OCI-LY3 (cell line): ENCODE results near the gene CDK12.

Experiments used
- EZH2phosphoT487 ChIP-seq: fragments of 200-600 bp; shearing (Covaris generic); IDR thresholded peaks from 2 replicates; pipeline ENCODE4 v1.6.1; 2018; ENCODE audit warnings: antibody characterized with exemption, mixed run types, low read depth
- TF ChIP-seq, protein P1 (sequence below): fragments of 200-600, 300-600 bp; sonication (generic); IDR thresholded peaks from 2 replicates; pipeline ENCODE4 v1.5.1; 2014; ENCODE audit warnings: antibody characterized with exemption, low read length, low read depth

DNA sequence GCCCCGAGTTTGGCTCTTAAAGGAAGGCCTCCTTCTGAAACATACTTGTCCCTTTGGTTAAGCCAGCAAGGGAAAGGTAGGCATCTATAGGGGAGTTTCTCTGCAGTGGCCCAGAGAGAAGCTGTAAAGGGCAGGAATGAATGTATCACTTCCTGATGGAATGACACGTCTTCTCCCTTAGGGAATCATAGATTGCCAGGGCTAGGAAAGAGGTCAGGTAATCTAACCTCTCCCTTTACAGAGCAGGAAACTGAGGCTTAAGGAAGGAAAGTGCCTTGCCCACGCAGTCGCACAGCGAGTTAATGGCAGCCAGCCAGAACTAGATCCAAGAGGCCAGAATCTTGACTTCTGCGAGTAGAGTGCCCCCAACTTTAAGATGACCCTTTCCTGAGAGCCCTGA, 80.4 kb downstream of the CDK12 start:
- TF ChIP-seq, protein P1, sequence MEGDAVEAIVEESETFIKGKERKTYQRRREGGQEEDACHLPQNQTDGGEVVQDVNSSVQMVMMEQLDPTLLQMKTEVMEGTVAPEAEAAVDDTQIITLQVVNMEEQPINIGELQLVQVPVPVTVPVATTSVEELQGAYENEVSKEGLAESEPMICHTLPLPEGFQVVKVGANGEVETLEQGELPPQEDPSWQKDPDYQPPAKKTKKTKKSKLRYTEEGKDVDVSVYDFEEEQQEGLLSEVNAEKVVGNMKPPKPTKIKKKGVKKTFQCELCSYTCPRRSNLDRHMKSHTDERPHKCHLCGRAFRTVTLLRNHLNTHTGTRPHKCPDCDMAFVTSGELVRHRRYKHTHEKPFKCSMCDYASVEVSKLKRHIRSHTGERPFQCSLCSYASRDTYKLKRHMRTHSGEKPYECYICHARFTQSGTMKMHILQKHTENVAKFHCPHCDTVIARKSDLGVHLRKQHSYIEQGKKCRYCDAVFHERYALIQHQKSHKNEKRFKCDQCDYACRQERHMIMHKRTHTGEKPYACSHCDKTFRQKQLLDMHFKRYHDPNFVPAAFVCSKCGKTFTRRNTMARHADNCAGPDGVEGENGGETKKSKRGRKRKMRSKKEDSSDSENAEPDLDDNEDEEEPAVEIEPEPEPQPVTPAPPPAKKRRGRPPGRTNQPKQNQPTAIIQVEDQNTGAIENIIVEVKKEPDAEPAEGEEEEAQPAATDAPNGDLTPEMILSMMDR, result no peak
- no peak for TF ChIP-seq EZH2phosphoT487
